ENCODE results near the gene TROAP. TPM values are rescaled to one million over a fixed set of nuclear protein-coding genes. Genes with fewer than 3 reads are reported as not detected.
A peak's percentile ranks its signal among the peaks of the same experiment; 100 is the strongest.

The TROAP gene
- total RNA-seq, 1 donor from 2014 or later = 66.3 TPM

DNA sequence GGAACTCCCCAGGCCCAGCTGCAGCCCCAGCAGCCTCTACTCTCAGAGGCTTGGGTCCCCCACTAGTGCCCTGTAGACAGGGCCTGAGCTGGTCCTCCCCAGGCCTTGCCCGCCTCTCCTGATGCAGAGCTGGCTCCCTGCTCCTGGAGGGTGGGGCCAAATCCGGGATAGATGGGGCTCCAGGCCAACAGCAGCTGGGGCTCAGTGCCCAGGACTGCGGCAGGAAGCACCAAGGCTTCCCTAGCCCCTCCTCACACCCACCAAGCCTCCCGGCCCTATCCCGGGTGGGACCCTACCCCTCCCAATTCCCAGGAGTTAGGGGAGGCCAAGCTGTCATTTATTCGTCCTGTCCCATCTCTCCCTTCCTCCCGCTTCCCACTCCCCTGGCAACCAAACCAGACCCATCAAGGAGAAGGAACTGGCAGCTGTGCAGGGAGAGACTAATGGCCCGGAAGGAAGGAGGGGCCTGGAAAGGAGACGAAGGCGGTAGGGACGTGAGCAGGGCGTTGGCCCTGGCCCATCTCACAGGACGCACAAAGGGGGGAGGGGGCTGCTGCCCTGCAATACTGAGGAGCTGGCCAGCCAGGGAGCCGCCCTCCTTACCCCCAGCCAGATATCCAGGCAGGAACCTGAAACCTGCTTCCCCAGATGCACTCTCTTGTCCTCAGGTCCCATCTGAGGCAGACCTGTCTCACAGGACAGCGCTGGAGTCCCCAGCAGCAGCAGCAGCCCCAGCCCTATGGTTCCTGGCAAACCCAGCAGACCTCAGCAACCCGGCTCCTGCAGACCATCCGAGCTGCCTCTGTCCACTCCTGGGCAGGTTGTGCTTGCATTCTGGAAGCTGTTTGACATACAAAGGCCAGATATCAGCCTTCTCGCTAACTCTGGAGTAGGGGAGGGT is 29.7 kb upstream of the TROAP start:
- Mint-ChIP-seq H3K9me3 (no peaks in the 10 kb centered on the region), H3K4me1 (ENCODE audit: unreplicated experiment) (peaks cover 3% of the 10 kb centered on the region), H3K4me3 (no peak overlapping the region), H3K27me3 (peaks cover 76% of the 10 kb centered on the region), H3K36me3 (no peaks in the 10 kb centered on the region), H3K27ac (no peak overlapping the region)
- TF ChIP-seq, protein P1, sequence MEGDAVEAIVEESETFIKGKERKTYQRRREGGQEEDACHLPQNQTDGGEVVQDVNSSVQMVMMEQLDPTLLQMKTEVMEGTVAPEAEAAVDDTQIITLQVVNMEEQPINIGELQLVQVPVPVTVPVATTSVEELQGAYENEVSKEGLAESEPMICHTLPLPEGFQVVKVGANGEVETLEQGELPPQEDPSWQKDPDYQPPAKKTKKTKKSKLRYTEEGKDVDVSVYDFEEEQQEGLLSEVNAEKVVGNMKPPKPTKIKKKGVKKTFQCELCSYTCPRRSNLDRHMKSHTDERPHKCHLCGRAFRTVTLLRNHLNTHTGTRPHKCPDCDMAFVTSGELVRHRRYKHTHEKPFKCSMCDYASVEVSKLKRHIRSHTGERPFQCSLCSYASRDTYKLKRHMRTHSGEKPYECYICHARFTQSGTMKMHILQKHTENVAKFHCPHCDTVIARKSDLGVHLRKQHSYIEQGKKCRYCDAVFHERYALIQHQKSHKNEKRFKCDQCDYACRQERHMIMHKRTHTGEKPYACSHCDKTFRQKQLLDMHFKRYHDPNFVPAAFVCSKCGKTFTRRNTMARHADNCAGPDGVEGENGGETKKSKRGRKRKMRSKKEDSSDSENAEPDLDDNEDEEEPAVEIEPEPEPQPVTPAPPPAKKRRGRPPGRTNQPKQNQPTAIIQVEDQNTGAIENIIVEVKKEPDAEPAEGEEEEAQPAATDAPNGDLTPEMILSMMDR (conservative IDR thresholded peaks at IDR 0.05) = no peak
- DNase-seq (ENCODE audit: extremely low spot score, unreplicated experiment) = no peak

DNA sequence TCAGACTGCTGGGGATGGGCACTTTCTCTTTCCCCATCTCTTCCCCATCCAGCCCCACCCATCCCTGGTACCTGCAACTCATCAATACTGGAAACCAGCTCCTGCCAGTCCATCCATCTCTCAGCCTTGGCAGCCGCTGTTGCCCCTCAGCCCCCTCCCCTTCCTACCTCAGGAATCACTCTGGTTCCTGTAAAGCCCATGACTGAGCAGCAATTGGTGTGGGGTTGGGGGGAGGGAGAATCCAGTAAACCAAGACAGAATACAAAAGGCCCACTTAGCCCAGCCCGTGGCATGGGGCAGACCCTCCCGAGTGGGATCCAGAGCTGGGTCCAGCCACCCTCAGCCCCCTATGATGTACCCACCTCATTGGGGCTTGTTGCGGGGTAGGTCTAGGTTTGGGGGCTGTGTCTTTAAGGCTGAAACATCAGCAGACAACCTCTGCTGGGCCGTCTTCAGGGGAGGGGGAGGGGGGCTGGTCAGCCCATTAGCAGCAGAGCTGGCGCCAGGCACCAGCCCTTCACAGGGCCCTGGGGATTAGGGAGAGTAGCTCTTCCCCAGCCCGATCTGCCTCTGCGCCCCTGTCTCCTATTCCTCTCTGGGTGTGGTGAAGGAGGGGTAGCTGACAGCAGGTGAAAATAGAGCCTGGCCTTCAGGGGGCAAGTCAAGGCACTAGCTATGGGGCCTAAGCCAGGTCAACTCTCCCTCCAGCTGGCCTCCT is 28.8 kb upstream of the TROAP start:
- no peak overlapping the region for H3K4me3 Mint-ChIP-seq
- H3K9me3 Mint-ChIP-seq = no peaks in the 10 kb centered on the region
- no peak overlapping the region for H3K27ac Mint-ChIP-seq
- no peaks in the 10 kb centered on the region for H3K4me1 Mint-ChIP-seq (ENCODE audit: unreplicated experiment)
- TF ChIP-seq, protein P1 (conservative IDR thresholded peaks at IDR 0.05) = no peak
- peaks cover 77% of the 10 kb centered on the region for H3K27me3 Mint-ChIP-seq
- H3K36me3 Mint-ChIP-seq = no peaks in the 10 kb centered on the region
- DNase-seq (ENCODE audit: extremely low spot score, unreplicated experiment) = no peak

DNA sequence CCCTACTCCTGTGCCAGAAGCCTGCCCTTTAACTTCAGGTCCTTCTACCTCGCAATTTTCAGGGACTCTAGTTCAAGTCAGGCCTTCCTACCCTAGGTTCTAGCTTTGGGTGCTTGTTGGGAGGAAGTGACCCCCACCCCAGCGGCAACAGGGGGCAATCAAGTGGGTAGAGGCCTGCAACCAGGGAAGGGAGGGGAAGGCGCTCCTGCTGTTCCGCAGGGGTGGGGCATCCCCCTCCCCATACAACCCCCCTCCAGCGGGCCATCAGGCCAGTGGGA is 28.3 kb upstream of the TROAP start:
- H3K4me1 Mint-ChIP-seq (ENCODE audit: unreplicated experiment) = no peaks in the 10 kb centered on the region
- H3K27me3 Mint-ChIP-seq = peaks cover 78% of the 10 kb centered on the region
- TF ChIP-seq, protein P1 (conservative IDR thresholded peaks at IDR 0.05) = no peak
- no peak overlapping the region for H3K27ac Mint-ChIP-seq
- H3K4me3 Mint-ChIP-seq = no peak overlapping the region
- no peaks in the 10 kb centered on the region for H3K9me3 Mint-ChIP-seq
- DNase-seq (ENCODE audit: extremely low spot score, unreplicated experiment) = no peak
- H3K36me3 Mint-ChIP-seq = no peaks in the 10 kb centered on the region

DNA sequence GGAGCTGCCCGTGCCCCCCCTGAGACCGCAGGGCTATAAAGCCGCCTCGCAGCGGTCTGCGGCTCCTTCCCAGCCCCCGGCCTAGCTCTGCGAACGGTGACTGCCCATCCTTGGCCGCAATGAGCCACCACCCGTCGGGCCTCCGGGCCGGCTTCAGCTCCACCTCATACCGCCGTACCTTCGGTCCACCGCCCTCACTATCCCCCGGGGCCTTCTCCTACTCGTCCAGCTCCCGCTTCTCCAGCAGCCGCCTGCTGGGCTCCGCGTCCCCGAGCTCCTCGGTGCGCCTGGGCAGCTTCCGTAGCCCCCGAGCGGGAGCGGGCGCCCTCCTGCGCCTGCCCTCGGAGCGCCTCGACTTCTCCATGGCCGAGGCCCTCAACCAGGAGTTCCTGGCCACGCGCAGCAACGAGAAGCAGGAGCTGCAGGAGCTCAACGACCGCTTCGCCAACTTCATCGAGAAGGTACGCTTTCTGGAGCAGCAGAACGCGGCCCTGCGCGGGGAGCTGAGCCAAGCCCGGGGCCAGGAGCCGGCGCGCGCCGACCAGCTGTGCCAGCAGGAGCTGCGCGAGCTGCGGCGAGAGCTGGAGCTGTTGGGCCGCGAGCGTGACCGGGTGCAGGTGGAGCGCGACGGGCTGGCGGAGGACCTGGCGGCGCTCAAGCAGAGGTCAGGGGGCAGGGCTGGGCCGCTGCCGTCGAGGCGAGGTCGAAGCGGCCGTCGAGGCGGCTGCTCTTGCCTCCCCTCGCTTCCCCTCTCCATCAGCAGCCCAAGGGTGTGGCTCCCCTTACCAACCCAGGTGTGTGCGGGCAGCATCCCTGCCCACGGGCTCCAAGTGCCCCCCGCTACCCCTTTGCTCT is 27.7 kb upstream of the TROAP start, which contains the start of gene PRPH:
Gene PRPH, plus strand, starts transcription at position 66 of the 855 bp plus-strand sequence. Its CDS starts 54 bp downstream, at position 120.
- TF ChIP-seq, protein P1 (conservative IDR thresholded peaks at IDR 0.05) = no peak
- H3K27ac Mint-ChIP-seq = no peak within 1 kb of the TSS
- peaks cover 78% of the 10 kb centered on the region for H3K27me3 Mint-ChIP-seq
- H3K4me1 Mint-ChIP-seq (ENCODE audit: unreplicated experiment) = no peaks in the 10 kb centered on the region
- no peaks in the 10 kb centered on the region for H3K36me3 Mint-ChIP-seq
- H3K4me3 Mint-ChIP-seq = no peak within 1 kb of the TSS
- no peak for DNase-seq (ENCODE audit: extremely low spot score, unreplicated experiment)
- no peaks in the 10 kb centered on the region for H3K9me3 Mint-ChIP-seq

DNA sequence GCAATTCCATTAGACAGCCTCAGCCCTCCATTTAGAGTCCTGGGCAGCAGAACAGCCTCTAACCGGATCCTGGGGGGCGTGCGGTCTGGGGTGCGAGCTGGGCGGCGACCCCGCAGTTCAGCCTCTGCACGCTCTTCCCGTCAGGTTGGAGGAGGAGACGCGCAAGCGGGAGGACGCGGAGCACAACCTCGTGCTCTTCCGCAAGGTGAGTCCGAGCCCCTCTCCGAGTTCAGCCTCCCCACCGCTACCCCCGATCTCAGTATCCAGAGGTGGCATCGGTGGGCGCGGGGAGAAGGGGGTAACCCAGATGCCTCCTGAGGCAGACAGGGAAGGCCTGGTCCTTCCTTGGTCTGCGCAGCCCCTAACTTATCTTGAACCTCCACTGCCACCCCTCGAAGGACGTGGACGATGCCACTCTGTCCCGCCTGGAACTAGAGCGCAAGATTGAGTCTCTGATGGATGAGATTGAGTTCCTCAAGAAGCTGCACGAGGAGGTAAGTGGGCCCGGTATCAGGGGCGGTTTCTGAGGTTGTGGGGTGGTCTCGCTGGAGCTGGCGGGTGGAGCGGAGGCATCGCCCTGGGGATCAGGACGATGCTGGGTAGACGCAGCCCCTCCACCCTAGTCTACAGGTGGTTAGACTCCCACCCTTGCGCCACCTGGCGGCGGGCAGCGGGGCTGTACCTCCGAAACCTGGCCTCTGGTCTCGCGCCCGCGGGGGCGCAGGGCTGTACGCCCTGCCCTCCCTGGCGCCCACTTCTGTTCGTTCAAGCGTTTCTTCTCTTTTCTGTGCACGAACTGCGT is 26.8 kb upstream of the TROAP start:
- Mint-ChIP-seq H3K4me1 (ENCODE audit: unreplicated experiment) (no peaks in the 10 kb centered on the region), H3K9me3 (no peaks in the 10 kb centered on the region), H3K27me3 (peaks cover 81% of the 10 kb centered on the region), H3K27ac (no peak overlapping the region), H3K4me3 (peak overlapping the region; percentile 71), H3K36me3 (no peaks in the 10 kb centered on the region)
- DNase-seq (ENCODE audit: extremely low spot score, unreplicated experiment) = no peak
- TF ChIP-seq, protein P1 (conservative IDR thresholded peaks at IDR 0.05) = peak; percentile 82
